H1 (cell line): ENCODE results near the gene SLC35D2. TPM values are rescaled to one million over a fixed set of nuclear protein-coding genes. Genes with fewer than 3 reads are reported as not detected.

Experiments
- polyA plus RNA-seq, 7 experiments: library from polyadenylated mRNA; depleted of rRNA in 3 of 7; stranded (reverse) in 5 of 7; unstranded in 2 of 7; fragments of >200 nt in 5 of 7; fragments of 200-250 nt in 2 of 7; gene quantifications; 1 replicate in 5 of 7; 2 replicates in 1 of 7; 4 replicates in 1 of 7; pipeline versions ENCODE4 v1.2.1 to v1.2.3, GENCODE V29; 2011 to 2013; ENCODE audit warnings: missing spikeins in 2 of 7, mixed read lengths in 2 of 7
- total RNA-seq: library from RNA; stranded (reverse); fragmentation: NEBNext Ultra II Directional; extraction: Animal tissue kit (Norgen Biotek cat#: 25700); gene quantifications from 2 replicates; pipeline ENCODE4 v1.2.1, GENCODE V29; 2021

SLC35D2 gene
- total and polyA plus RNA-seq, 2 of the 8 experiments (the other 6 are each of a cell fraction or from before 2014, with no cell fraction given) = 9.6 to 11.5 TPM

Other genes with a start within 250 kb of the SLC35D2 start
- not detected in 2 replicates for gene HSD17B3, start 81.5 kb downstream of the SLC35D2 start, total RNA-seq
- 0.16 TPM in 1 of 2 replicates, not detected in the other for gene HSD17B3, start 81.5 kb downstream of the SLC35D2 start, polyA plus RNA-seq (2011; rRNA removed)
- 6.7 and 8.2 TPM in 2 replicates for gene ZNF367, start 34.7 kb upstream of the SLC35D2 start, total RNA-seq
- 2.0 and 2.2 TPM in 2 replicates for gene ZNF367, start 34.7 kb upstream of the SLC35D2 start, polyA plus RNA-seq (2011; rRNA removed)
- gene HABP4, start 66.5 kb upstream of the SLC35D2 start, total RNA-seq = 10.5 and 11.2 TPM in 2 replicates
- gene HABP4, start 66.5 kb upstream of the SLC35D2 start, polyA plus RNA-seq (2011; rRNA removed) = 3.3 and 3.8 TPM in 2 replicates
- 43.7 and 44.6 TPM in 2 replicates for gene CDC14B, start 236.1 kb upstream of the SLC35D2 start, total RNA-seq
- gene CDC14B, start 236.1 kb upstream of the SLC35D2 start, polyA plus RNA-seq (2011; rRNA removed) = 12.7 and 17.2 TPM in 2 replicates